IMR-90 (cell line): ENCODE data around the gene ABHD17C.

Experiments
- BHLHE40 ChIP-seq: fragments of 150-350 bp; IDR thresholded peaks from 2 replicates; pipeline ENCODE4 v1.6.1; 2016; ENCODE audit warnings: mild to moderate bottlenecking, low read depth, low read length
- CTCF ChIP-seq: conservative IDR thresholded peaks from 2 replicates; pipeline ENCODE4 v1.5.1; 2012; ENCODE audit warnings: mild to moderate bottlenecking, low read depth, low read length, improper control_type of control experiment
- FOS ChIP-seq: fragments of 150-350 bp; IDR thresholded peaks from 2 replicates; pipeline ENCODE4 v1.6.1; 2016; ENCODE audit warnings: low read depth, low read length
- MAZ ChIP-seq: IDR thresholded peaks from 2 replicates; pipeline ENCODE4 v1.6.1; 2012; ENCODE audit warnings: low read depth, mild to moderate bottlenecking, low read length, improper control_type of control experiment, moderate library complexity, borderline replicate concordance
- POLR2A ChIP-seq: IDR thresholded peaks from 2 replicates; pipeline ENCODE4 v1.6.1; 2012; ENCODE audit warnings: mild to moderate bottlenecking, low read depth, low read length
- RAD21 ChIP-seq: IDR thresholded peaks from 2 replicates; pipeline ENCODE4 v1.6.1; 2012; ENCODE audit warnings: low read length, improper control_type of control experiment
- RCOR1 ChIP-seq: IDR thresholded peaks from 2 replicates; pipeline ENCODE4 v1.6.1; 2012; ENCODE audit warnings: mild to moderate bottlenecking, low read length, improper control_type of control experiment; ENCODE audit not compliant: insufficient replicate concordance
- RFX5 ChIP-seq: IDR thresholded peaks from 2 replicates; pipeline ENCODE4 v1.8.0; 2012; ENCODE audit warnings: low read depth, mild to moderate bottlenecking, low read length, moderate library complexity

DNA sequence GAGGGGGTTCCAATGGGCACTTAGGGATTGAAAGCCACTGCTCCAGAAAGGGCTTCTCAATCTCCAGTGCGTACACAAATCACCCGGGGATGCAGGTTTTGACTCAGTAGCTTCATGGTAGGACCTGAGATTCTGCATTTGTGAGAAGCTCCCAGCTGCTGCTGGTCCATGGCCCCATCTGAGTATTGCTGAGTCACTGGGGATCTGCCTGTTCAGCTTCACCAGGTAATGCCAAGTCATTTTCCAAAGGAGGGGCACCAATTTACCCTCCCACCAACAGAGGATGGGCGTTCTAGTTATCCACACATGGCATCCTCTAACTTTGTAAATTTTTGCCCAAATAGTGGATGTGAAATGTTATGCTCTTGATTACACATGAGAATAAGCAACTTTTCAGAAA is 71.2 kb downstream of the ABHD17C start:
- no peak for TF ChIP-seq CTCF
- TF ChIP-seq MAZ: no peak
- no peak for TF ChIP-seq BHLHE40
- TF ChIP-seq RAD21: no peak
- no peak for TF ChIP-seq POLR2A
- TF ChIP-seq RFX5: no peak
- no peak for TF ChIP-seq RCOR1
- TF ChIP-seq FOS: no peak
